HG03066 (cell line): ENCODE measurements around the gene TLCD4.
"Not testable (repeated sequence)": the region's sequence is repeated elsewhere in the genome, so short reads cannot be mapped to it uniquely, and the experiment has no call there.

Source experiments
- ATAC-seq: cut with Tn5 transposase; IDR thresholded peaks from one replicate; pipeline ENCODE4 v1.9.1; 2021; ENCODE audit warnings: low read depth; ENCODE audit not compliant: unreplicated experiment

Gene TLCD4

GRCh38 chr1:95140791-95141190 is 23.6 kb downstream of the TLCD4 start:
- ATAC-seq, result no peak

DNA sequence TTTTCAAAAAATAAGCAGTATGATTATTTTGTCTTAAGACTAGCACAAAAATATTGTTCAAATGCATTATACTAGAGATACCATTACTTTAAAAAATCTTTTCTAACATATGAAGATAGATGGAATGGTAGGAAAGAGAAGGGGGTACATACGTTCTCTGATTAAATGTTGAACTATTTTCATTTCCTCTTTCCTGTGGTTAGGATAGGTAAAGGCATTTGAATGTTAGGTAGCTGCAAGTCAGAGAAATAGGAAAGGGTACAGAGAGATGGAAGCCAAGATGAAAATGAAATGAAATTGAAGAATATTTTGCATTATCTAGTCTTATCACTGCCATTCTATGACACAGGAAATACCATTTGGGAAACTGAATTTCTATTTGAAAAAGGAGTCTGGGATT is 28.3 kb downstream of the TLCD4 start:
- no peak for ATAC-seq

GRCh38 chr1:95146637-95147036 is 29.5 kb downstream of the TLCD4 start:
- ATAC-seq, result peak; percentile 61

GRCh38 chr1:95154096-95154495 is 36.9 kb downstream of the TLCD4 start:
- ATAC-seq, result no peak

DNA sequence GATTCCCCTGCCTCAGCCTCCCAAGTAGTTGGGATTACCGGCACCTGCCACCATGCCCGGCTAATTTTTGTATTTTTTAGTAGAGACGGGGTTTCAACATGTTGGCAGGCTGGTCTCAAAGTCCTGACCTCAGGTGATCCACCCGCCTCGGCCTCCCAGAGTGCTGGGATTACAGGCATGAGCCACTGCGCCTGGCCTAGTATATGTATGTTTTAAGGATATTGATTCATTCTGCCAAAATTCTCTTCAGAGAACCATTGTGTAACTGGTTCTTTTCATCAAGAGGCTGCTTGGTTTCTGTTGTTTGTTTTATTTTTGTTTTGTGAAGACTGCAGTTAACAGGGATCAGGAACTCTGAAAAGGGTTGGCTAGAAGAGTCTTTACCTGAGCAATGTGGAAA is 48.4 kb downstream of the TLCD4 start:
- not testable (repeated sequence) for ATAC-seq
